HepG2 (cell line): ENCODE results near the gene ZNF174. TPM values are rescaled to one million over a fixed set of nuclear protein-coding genes. Genes with fewer than 3 reads are reported as not detected.

Experiments
- BCL3 ChIP-seq: sonication (generic); formaldehyde crosslinking; IDR thresholded peaks from 2 replicates; pipeline ENCODE4 v1.5.1; 2020; ENCODE audit warnings: mild to moderate bottlenecking, missing genetic modification reagents, moderate library complexity
- BCL6 ChIP-seq: IDR thresholded peaks from 2 replicates; pipeline ENCODE4 v1.6.1; 2016; ENCODE audit warnings: missing genetic modification reagents, missing compliant biosample characterization
- CAMTA2 ChIP-seq: sonication (generic); formaldehyde crosslinking; IDR thresholded peaks from 2 replicates; pipeline ENCODE4 v1.4.0; 2020; ENCODE audit warnings: mild to moderate bottlenecking, missing genetic modification reagents, borderline replicate concordance
- CHD2 ChIP-seq: IDR thresholded peaks from 2 replicates; pipeline ENCODE4 v1.6.1; 2011; ENCODE audit warnings: low read depth, low read length, improper control_type of control experiment
- ESRRA ChIP-seq: sonication (generic); formaldehyde crosslinking; IDR thresholded peaks from 2 replicates; pipeline ENCODE4 v1.5.1; 2020; ENCODE audit warnings: mild to moderate bottlenecking, low read depth, missing genetic modification reagents
- GATAD1 ChIP-seq: IDR thresholded peaks from 2 replicates; pipeline ENCODE4 v1.6.1; 2016; ENCODE audit warnings: missing genetic modification reagents, missing compliant biosample characterization
- HIC2 ChIP-seq: sonication (generic); formaldehyde crosslinking; IDR thresholded peaks from 2 replicates; pipeline ENCODE4 v1.9.0; 2022; ENCODE audit warnings: low read depth, missing genetic modification reagents
- HNRNPK ChIP-seq: fragments of 200-400 bp; formaldehyde crosslinking; IDR thresholded peaks from 2 replicates; pipeline ENCODE4 v1.6.1; 2018; ENCODE audit warnings: low read length, low read depth, moderate library complexity, mild to moderate bottlenecking; ENCODE audit not compliant: poor library complexity, severe bottlenecking
- MZF1 ChIP-seq: sonication (generic); formaldehyde crosslinking; IDR thresholded peaks from 2 replicates; pipeline ENCODE4 v1.8.1; 2023; ENCODE audit warnings: mild to moderate bottlenecking, missing genetic modification reagents, borderline replicate concordance
- NR0B2 ChIP-seq: sonication (generic); formaldehyde crosslinking; IDR thresholded peaks from 2 replicates; pipeline ENCODE4 v1.4.0; 2020; ENCODE audit warnings: mild to moderate bottlenecking, missing genetic modification reagents
- POLR2G ChIP-seq: fragments of 200-400 bp; formaldehyde crosslinking; IDR thresholded peaks from 2 replicates; pipeline ENCODE4 v1.6.1; 2018; ENCODE audit warnings: mild to moderate bottlenecking, low read depth, low read length, moderate library complexity
- SP1 ChIP-seq, 2 experiments: fragments of 450-650 bp in 1 of 2; sonication (generic) in 1 of 2; formaldehyde crosslinking in 1 of 2; IDR thresholded peaks; 2 replicates each; pipeline versions ENCODE4 v1.4.0 to v1.6.1; 2016 to 2020; ENCODE audit warnings: missing genetic modification reagents in 1 of 2
- TMF1 ChIP-seq: sonication (generic); formaldehyde crosslinking; IDR thresholded peaks from 2 replicates; pipeline ENCODE4 v1.8.1; 2022; ENCODE audit warnings: low read depth, missing genetic modification reagents
- YEATS4 ChIP-seq: sonication (generic); formaldehyde crosslinking; IDR thresholded peaks from 2 replicates; pipeline ENCODE4 v1.4.0; 2020; ENCODE audit warnings: missing genetic modification reagents, borderline replicate concordance
- ZBTB42 ChIP-seq: sonication (generic); formaldehyde crosslinking; IDR thresholded peaks from 2 replicates; pipeline ENCODE4 v1.5.0; 2020; ENCODE audit warnings: mild to moderate bottlenecking, missing genetic modification reagents
- ZNF34 ChIP-seq: sonication (generic); formaldehyde crosslinking; IDR thresholded peaks from 2 replicates; pipeline ENCODE4 v1.4.0; 2020; ENCODE audit warnings: mild to moderate bottlenecking, missing genetic modification reagents, borderline replicate concordance
- ZNF616 ChIP-seq: sonication (generic); formaldehyde crosslinking; IDR thresholded peaks from 2 replicates; pipeline ENCODE4 v1.5.0; 2020; ENCODE audit warnings: low read depth, mild to moderate bottlenecking, missing genetic modification reagents
- ZNF670 ChIP-seq: sonication (generic); formaldehyde crosslinking; IDR thresholded peaks from 2 replicates; pipeline ENCODE4 v1.8.0; 2022; ENCODE audit warnings: mild to moderate bottlenecking, missing genetic modification reagents, borderline replicate concordance
- ZNF770 ChIP-seq: sonication (generic); formaldehyde crosslinking; IDR thresholded peaks from 2 replicates; pipeline ENCODE4 v1.5.0; 2020; ENCODE audit warnings: mild to moderate bottlenecking, missing genetic modification reagents
- ZNF800 ChIP-seq: sonication (generic); formaldehyde crosslinking; IDR thresholded peaks from 2 replicates; pipeline ENCODE4 v1.4.0; 2020; ENCODE audit warnings: missing genetic modification reagents
- polyA plus RNA-seq, 8 experiments: library from polyadenylated mRNA; depleted of rRNA in 3 of 8; stranded (reverse) in 7 of 8; unstranded in 1 of 8; fragments of >200 nt; fragmentation: Illumina TruSeq in 4 of 8; extraction: Trizol in 4 of 8; gene quantifications; 2 replicates each; pipeline versions ENCODE4 v1.2.1 to v1.2.3, GENCODE V29; 2011 to 2016; ENCODE audit warnings: low read depth in 4 of 8, missing spikeins in 1 of 8, mixed read lengths in 1 of 8; ENCODE audit not compliant: insufficient read depth in 1 of 8
- total RNA-seq, 5 experiments: library from RNA; depleted of rRNA; stranded (reverse); fragments of >200 nt; fragmentation: Illumina TruSeq; extraction: Trizol; gene quantifications; 2 replicates each; pipeline ENCODE4 v1.2.3, GENCODE V29; 2016; ENCODE audit warnings: low read depth in 1 of 5

ZNF174 gene
- total and polyA plus RNA-seq, 2 of the 13 experiments (the other 11 are each of a cell fraction or from before 2014, with no cell fraction given) = 8.3 to 10.6 TPM

GRCh38 chr16:3457434-3458252 is 56.6 kb downstream of the ZNF174 start (continued):
- TF ChIP-seq ZNF800 (CRISPR knock-in tag) = 0 out of 2 replicates have a peak, but pooled peaks have one; percentile 56
- peak; percentile 58; the same call in 1 of the 2 replicates for TF ChIP-seq NR0B2
- peak; percentile 57; the same call in 1 of the 2 replicates for TF ChIP-seq CAMTA2 (CRISPR knock-in tag)
- TF ChIP-seq SP1 (IDR thresholded peaks at IDR 0.05) = no peak; the same call in 1 of the 2 replicates
- TF ChIP-seq SP1 (CRISPR knock-in tag; IDR thresholded peaks at IDR 0.05) = peak; percentile 95
- peak; percentile 95 for TF ChIP-seq ZNF670 (CRISPR knock-in tag)
- TF ChIP-seq BCL3 (CRISPR knock-in tag) = peak; percentile 46; the same call in 1 of the 2 replicates
- no peak for TF ChIP-seq HNRNPK
- TF ChIP-seq TMF1 (CRISPR knock-in tag) = no peak; the same call in 1 of the 2 replicates
- peak; percentile 76; the same call in 1 of the 2 replicates for TF ChIP-seq ZNF616 (CRISPR knock-in tag)
- TF ChIP-seq BCL6 (CRISPR knock-in tag) = 0 out of 2 replicates have a peak, but pooled peaks have one; percentile 30
- TF ChIP-seq ZNF770 (CRISPR knock-in tag) = peak; percentile 50; the same call in 1 of the 2 replicates
- TF ChIP-seq MZF1 (CRISPR knock-in tag) = no peak
- 0 out of 2 replicates have a peak, but pooled peaks have one; percentile 39 for TF ChIP-seq ESRRA
- peak; percentile 72; the same call in 1 of the 2 replicates for TF ChIP-seq HIC2 (CRISPR knock-in tag)
- TF ChIP-seq CHD2 = peak; percentile 95
- peak; percentile 90 for TF ChIP-seq POLR2G
- TF ChIP-seq YEATS4 (CRISPR knock-in tag) = peak; percentile 96
- peak; percentile 69; the same call in 1 of the 2 replicates for TF ChIP-seq ZNF34 (CRISPR knock-in tag)
- TF ChIP-seq GATAD1 (CRISPR knock-in tag) = peak; percentile 80
- TF ChIP-seq ZBTB42 = peak; percentile 56; the same call in 1 of the 2 replicates
